Omental fat pad (tissue), 4 donors: Measurements from ENCODE around the gene CRYGS. TPM values are rescaled to one million over a fixed set of nuclear protein-coding genes. Genes with fewer than 3 reads are reported as not detected.

ENCODE experiments used
- ATAC-seq: fragments of 150-250 bp; one replicate; pipeline ENCODE4 v1.9.1; 2016; ENCODE audit warnings: mild to moderate bottlenecking, moderate library complexity; ENCODE audit not compliant: low FRiP score
- DNase-seq: peaks from one replicate; pipeline ENCODE4 v3.0.0-alpha.2; 2019; ENCODE audit warnings: low spot score
- total RNA-seq, 4 donors: library from RNA; depleted of rRNA; stranded (reverse); fragments of >200 nt; gene quantifications; one replicate each; pipeline ENCODE4 v1.1.0, GENCODE V29; 2016
- TF ChIP-seq, protein P1 (sequence below), 3 donors: fragments of 450-650 bp; IDR thresholded peaks; one replicate each; pipeline ENCODE4 v1.5.1; 2016 to 2017; ENCODE audit warnings: antibody characterized with exemption in 3 of 3, mild to moderate bottlenecking in 3 of 3, moderate library complexity in 2 of 3

Gene CRYGS
- total RNA-seq, 4 donors from 2014 or later = 0.93 to 6.5 (median 3.4) TPM

GRCh38 chr3:186512570-186513302 is 31.4 kb downstream of the CRYGS start:
- DNase-seq = no peak
- TF ChIP-seq, protein P1, sequence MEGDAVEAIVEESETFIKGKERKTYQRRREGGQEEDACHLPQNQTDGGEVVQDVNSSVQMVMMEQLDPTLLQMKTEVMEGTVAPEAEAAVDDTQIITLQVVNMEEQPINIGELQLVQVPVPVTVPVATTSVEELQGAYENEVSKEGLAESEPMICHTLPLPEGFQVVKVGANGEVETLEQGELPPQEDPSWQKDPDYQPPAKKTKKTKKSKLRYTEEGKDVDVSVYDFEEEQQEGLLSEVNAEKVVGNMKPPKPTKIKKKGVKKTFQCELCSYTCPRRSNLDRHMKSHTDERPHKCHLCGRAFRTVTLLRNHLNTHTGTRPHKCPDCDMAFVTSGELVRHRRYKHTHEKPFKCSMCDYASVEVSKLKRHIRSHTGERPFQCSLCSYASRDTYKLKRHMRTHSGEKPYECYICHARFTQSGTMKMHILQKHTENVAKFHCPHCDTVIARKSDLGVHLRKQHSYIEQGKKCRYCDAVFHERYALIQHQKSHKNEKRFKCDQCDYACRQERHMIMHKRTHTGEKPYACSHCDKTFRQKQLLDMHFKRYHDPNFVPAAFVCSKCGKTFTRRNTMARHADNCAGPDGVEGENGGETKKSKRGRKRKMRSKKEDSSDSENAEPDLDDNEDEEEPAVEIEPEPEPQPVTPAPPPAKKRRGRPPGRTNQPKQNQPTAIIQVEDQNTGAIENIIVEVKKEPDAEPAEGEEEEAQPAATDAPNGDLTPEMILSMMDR (IDR thresholded peaks at IDR 0.05) = no peak
- no peak for ATAC-seq

DNA sequence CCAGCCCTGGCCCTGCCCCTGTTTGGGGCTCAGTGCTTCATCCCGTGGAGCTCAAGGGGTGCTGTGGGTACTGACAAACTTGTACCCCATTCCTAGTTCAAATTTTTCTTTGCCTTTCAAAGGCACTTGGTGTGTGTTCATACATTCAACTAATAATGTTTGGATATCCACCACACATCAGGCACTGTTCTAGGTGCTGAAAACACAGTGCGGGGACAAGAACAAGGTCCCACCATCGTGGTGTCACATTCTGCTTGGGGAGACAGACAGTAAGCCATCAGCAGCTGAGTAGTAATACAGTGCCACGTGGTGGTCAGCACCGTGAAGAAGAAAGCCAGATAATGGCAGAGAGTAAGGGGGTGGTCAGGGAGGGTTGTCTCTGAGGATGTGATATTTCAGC is 32.5 kb downstream of the CRYGS start:
- DNase-seq (no peak), ATAC-seq (no peak)
- TF ChIP-seq, protein P1 (IDR thresholded peaks at IDR 0.05) = no peak

DNA sequence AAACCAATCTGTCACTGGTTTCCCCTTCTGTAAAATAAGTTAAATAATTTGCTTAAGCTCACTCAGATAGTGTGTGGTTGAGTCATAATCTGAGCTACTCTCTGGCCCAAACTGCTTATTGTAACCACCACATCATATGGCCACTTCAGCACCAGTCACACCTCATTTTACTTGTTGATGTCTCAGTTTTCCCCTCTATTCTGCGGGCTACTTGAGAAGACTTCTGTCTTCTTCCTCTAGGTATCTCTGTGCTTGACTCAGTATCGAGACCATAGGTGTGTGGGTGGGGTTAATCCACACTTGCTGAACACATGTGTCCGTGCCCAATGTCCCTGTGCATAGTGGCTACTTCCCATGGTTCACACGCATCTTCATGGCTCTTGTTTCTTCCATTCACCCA is 32.9 kb downstream of the CRYGS start:
- DNase-seq = no peak

GRCh38 chr3:186510374-186511079 is 33.7 kb downstream of the CRYGS start:
- TF ChIP-seq, protein P1 (IDR thresholded peaks at IDR 0.05) = no peak
- ATAC-seq (no peak), DNase-seq (no peak)

More for the DNA sequence above, 32.9 kb downstream of the CRYGS start:
- no peak for ATAC-seq
- TF ChIP-seq, protein P1 (IDR thresholded peaks at IDR 0.05) = no peak

GRCh38 chr3:186509423-186509822 is 34.8 kb downstream of the CRYGS start:
- TF ChIP-seq, protein P1 (IDR thresholded peaks at IDR 0.05) = no peak
- DNase-seq (no peak), ATAC-seq (no peak)

GRCh38 chr3:186506857-186507256 is 37.3 kb downstream of the CRYGS start:
- DNase-seq = no peak
- no peak for ATAC-seq
- TF ChIP-seq, protein P1 (IDR thresholded peaks at IDR 0.05) = no peak
